Gastrocnemius medialis (tissue), 4 donors: ENCODE measurements around the gene KRT8.

Experiments
- CTCF ChIP-seq, 5 experiments: fragments of 450-650 bp in 3 of 5; fragments of 200-600 bp in 2 of 5; sonication (generic) in 2 of 5; IDR thresholded peaks in 4 of 5; conservative IDR thresholded peaks in 1 of 5; 1 replicate in 4 of 5; 2 replicates in 1 of 5; pipeline ENCODE4 v1.5.1; 2016 to 2019; ENCODE audit warnings: antibody characterized with exemption in 5 of 5, mild to moderate bottlenecking in 3 of 5, moderate library complexity in 3 of 5
- POLR2A ChIP-seq, 2 donors: fragments of 450-650 bp; IDR thresholded peaks; one replicate each; pipeline ENCODE4 v1.6.1; 2017; ENCODE audit warnings: antibody characterized with exemption in 2 of 2, mild to moderate bottlenecking in 2 of 2, moderate library complexity in 2 of 2

GRCh38 chr12:52903285-52903854, 1.5 kb downstream of the KRT8 start:
- no peak for TF ChIP-seq CTCF (IDR thresholded peaks at IDR 0.05 in 4 of 5, conservative IDR thresholded peaks at IDR 0.05 in 1 of 5)
- TF ChIP-seq POLR2A (IDR thresholded peaks at IDR 0.05): no peak
